ENCODE data around the gene TRPT1. TPM values are rescaled to one million over a fixed set of nuclear protein-coding genes. Genes with fewer than 3 reads are reported as not detected.

TRPT1 gene
- total RNA-seq, 2 experiments from 2014 or later = 33.4 to 37.1 TPM

GRCh38 chr11:64263947-64264317 lies 37.9 kb upstream of the TRPT1 start:
- H3K4me1 Mint-ChIP-seq = peaks cover 27% of the 10 kb centered on the region

DNA sequence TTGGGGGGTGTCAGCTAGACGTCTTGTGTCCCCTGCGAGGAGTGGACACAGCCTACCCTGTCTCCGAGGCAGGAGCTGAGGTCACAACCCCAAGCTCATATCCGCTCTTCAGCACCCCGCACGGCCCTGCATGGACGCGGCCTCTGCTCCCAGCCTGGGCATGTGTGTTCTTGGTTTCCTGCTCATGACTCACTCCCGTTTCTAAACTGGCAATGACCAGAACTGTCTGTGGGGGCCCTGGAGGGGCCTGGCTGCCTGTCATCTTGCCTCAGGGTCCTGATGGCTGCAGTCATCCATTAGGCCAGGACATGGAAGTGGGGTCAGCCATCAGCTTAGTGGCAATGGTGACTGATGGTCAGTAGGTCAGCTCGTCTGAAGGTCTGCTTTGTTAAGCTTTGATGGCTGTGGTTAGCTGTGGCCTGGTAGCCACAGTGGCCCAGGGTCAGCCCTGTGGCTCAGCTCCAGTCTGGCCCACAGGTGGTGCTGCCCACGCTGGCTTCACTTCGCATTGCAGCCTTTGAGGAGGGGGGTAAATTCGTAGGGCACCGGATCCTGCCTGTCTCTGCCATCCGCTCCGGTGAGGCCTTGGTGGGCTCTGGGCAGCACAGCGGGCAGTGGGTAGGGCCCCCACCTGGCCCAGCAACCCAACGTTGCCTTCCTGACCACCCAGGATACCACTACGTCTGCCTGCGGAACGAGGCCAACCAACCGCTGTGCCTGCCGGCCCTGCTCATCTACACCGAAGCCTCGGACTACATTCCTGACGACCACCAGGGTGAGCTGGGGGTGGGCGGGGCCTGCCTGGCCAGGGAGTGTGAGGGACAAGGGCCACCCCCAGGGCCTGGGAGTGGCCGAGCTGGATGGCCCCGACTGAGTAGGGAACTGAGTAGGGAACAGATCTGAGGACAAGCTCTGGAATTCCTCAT lies 37.3 kb upstream of the TRPT1 start:
- Mint-ChIP-seq H3K36me3 (peaks cover 12% of the 10 kb centered on the region), H3K9me3 (ENCODE audit: low read depth) (no peaks in the 10 kb centered on the region)

More at GRCh38 chr11:64263947-64264317, 37.9 kb upstream of the TRPT1 start:
- Mint-ChIP-seq H3K27ac (no peak overlapping the region), H3K4me3 (no peak overlapping the region), H3K9me3 (ENCODE audit: low read depth) (no peaks in the 10 kb centered on the region), H3K36me3 (peaks cover 14% of the 10 kb centered on the region), H3K27me3 (no peaks in the 10 kb centered on the region)
- CTCF ChIA-PET = interaction anchor here (2.1 to 3.6 kb wide), 2 partner anchors 12 to 37 kb away, joined by 9 to 28 read pairs; partner anchors contain the start of genes CATSPERZ and PLCB3
- ATAC-seq = no peak
- no peak for DNase-seq

GRCh38 chr11:64262271-64263002 lies 36.5 kb upstream of the TRPT1 start:
- Mint-ChIP-seq H3K36me3 (peaks cover 14% of the 10 kb centered on the region), H3K27me3 (no peaks in the 10 kb centered on the region), H3K4me3 (no peak overlapping the region), H3K9me3 (ENCODE audit: low read depth) (no peaks in the 10 kb centered on the region), H3K27ac (no peak overlapping the region), H3K4me1 (peaks cover 13% of the 10 kb centered on the region)
- DNase-seq = no peak
- CTCF ChIA-PET = interaction anchor here (0.7 to 3.6 kb wide), 3 partner anchors 11 to 18 kb away, joined by 3 to 28 read pairs (median 3); partner anchors contain the start of gene PLCB3
- no peak for ATAC-seq

More for the DNA sequence above, 37.3 kb upstream of the TRPT1 start:
- peaks cover 21% of the 10 kb centered on the region for H3K4me1 Mint-ChIP-seq
- no peak overlapping the region for H3K27ac Mint-ChIP-seq
- ATAC-seq (no peak), DNase-seq (no peak)
- CTCF ChIA-PET = interaction anchor here (2.1 to 3.6 kb wide), 2 partner anchors 12 to 38 kb away, joined by 9 to 28 read pairs; partner anchors contain the start of genes CATSPERZ and PLCB3
- H3K4me3 Mint-ChIP-seq = no peak overlapping the region
- H3K27me3 Mint-ChIP-seq = no peaks in the 10 kb centered on the region

DNA sequence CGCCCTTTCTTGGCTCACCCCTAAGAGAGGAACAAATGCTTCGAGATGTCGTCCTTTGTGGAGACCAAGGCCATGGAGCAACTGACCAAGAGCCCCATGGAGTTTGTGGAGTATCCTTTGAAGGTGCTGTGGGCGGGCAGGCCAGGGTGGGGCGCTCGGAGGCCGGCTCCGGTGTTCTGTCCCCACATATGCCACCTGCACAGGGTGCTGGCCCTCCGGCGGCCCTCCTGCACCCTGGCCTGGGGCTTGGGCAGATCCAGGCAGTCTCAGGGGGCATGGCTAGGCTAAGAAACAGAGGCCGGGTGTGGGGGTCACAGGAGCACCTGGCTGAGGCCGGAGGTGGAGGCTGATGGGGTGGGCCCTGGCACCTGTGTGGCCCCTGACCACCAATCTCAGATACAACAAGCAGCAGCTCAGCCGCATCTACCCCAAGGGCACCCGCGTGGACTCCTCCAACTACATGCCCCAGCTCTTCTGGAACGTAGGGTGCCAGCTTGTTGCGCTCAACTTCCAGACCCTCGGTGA lies 35.6 kb upstream of the TRPT1 start:
- no peak for DNase-seq
- H3K27me3 Mint-ChIP-seq = no peaks in the 10 kb centered on the region
- CTCF ChIA-PET = interaction anchor here (0.7 to 2.3 kb wide), 3 partner anchors 11 to 17 kb away, joined by 3 to 7 read pairs (median 3); partner anchors contain the start of gene PLCB3

GRCh38 chr11:64260147-64260708 lies 34.2 kb upstream of the TRPT1 start:
- Mint-ChIP-seq H3K27me3 (no peaks in the 10 kb centered on the region), H3K27ac (peak overlapping the region; percentile 13), H3K4me1 (peaks cover 11% of the 10 kb centered on the region), H3K9me3 (ENCODE audit: low read depth) (no peaks in the 10 kb centered on the region), H3K36me3 (peaks cover 16% of the 10 kb centered on the region), H3K4me3 (no peak overlapping the region)
- DNase-seq (no peak), ATAC-seq (peak; percentile 18)
- CTCF ChIA-PET = interaction anchor here (1.3 to 2.3 kb wide), 2 partner anchors 8 to 10 kb away, joined by 4 to 7 read pairs; no protein-coding TSS in a partner anchor

More for the DNA sequence above, 35.6 kb upstream of the TRPT1 start:
- peaks cover 11% of the 10 kb centered on the region for H3K4me1 Mint-ChIP-seq
- no peak overlapping the region for H3K27ac Mint-ChIP-seq
- H3K36me3 Mint-ChIP-seq = peaks cover 14% of the 10 kb centered on the region
- H3K4me3 Mint-ChIP-seq = no peak overlapping the region
- ATAC-seq = no peak
- H3K9me3 Mint-ChIP-seq (ENCODE audit: low read depth) = no peaks in the 10 kb centered on the region

- H3K27ac Mint-ChIP-seq = peak overlapping the region; percentile 49
- DNase-seq = no peak
- no peaks in the 10 kb centered on the region for H3K27me3 Mint-ChIP-seq
- no peak overlapping the region for H3K4me3 Mint-ChIP-seq
- peaks cover 11% of the 10 kb centered on the region for H3K4me1 Mint-ChIP-seq
- CTCF ChIA-PET = interaction anchor here (1.2 to 2.3 kb wide), 3 partner anchors 8 to 52 kb away, joined by 3 to 7 read pairs (median 4); no protein-coding TSS in a partner anchor
- peaks cover 17% of the 10 kb centered on the region for H3K36me3 Mint-ChIP-seq
- no peak for ATAC-seq
- no peaks in the 10 kb centered on the region for H3K9me3 Mint-ChIP-seq (ENCODE audit: low read depth)
These were observed 33.6 kb upstream of the TRPT1 start for GRCh38 chr11:64259533-64260067.

- Mint-ChIP-seq H3K27me3 (no peaks in the 10 kb centered on the region), H3K27ac (no peak overlapping the region), H3K4me1 (peaks cover 13% of the 10 kb centered on the region), H3K36me3 (peaks cover 17% of the 10 kb centered on the region), H3K9me3 (ENCODE audit: low read depth) (no peaks in the 10 kb centered on the region), H3K4me3 (no peak overlapping the region)
- DNase-seq (no peak), ATAC-seq (no peak)
- CTCF ChIA-PET = interaction anchor here (1.1 to 1.7 kb wide), 4 partner anchors 9 to 69 kb away, joined by 3 to 6 read pairs (median 3); no protein-coding TSS in a partner anchor
These were observed 33.1 kb upstream of the TRPT1 start for GRCh38 chr11:64258946-64259532.

DNA sequence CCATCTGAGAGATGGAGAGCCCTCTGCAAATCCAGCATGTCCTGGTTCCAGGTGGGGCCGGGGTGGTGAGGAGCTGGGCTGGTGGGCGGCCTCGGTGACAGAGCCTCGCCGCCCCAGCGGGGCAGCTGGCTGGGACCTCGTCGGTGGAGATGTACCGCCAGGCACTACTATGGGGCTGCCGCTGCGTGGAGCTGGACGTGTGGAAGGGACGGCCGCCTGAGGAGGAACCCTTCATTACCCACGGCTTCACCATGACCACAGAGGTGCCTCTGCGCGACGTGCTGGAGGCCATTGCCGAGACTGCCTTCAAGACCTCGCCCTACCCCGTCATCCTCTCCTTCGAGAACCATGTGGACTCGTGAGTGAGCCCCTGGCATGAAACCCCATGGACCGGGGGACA lies 32.4 kb upstream of the TRPT1 start:
- H3K9me3 Mint-ChIP-seq (ENCODE audit: low read depth) = no peaks in the 10 kb centered on the region
- H3K27me3 Mint-ChIP-seq = no peaks in the 10 kb centered on the region
- peaks cover 17% of the 10 kb centered on the region for H3K36me3 Mint-ChIP-seq
- no peak overlapping the region for H3K27ac Mint-ChIP-seq
- H3K4me3 Mint-ChIP-seq = no peak overlapping the region
- peaks cover 19% of the 10 kb centered on the region for H3K4me1 Mint-ChIP-seq
- DNase-seq (no peak), ATAC-seq (no peak)
- CTCF ChIA-PET = interaction anchor here (1.0 to 1.7 kb wide), 5 partner anchors 8 to 69 kb away, joined by 3 to 6 read pairs (median 3); partner anchors contain the start of gene FKBP2

DNA sequence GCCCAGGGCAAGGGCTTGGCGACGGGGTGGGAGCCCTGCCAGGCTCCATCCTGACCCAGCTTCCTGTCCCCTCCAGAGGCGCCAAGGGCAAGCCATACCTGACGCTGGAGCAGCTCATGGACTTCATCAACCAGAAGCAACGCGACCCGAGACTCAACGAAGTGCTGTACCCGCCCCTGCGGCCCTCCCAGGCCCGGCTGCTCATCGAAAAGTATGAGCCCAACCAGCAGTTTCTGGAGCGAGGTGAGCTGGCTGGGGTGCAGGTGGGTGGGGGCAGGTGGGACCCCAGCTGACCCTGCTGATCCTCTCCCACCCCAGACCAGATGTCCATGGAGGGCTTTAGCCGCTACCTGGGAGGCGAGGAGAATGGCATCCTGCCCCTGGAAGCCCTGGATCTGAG lies 30.3 kb upstream of the TRPT1 start:
- Mint-ChIP-seq H3K36me3 (peaks cover 9% of the 10 kb centered on the region), H3K9me3 (ENCODE audit: low read depth) (no peaks in the 10 kb centered on the region), H3K4me1 (peaks cover 25% of the 10 kb centered on the region), H3K4me3 (no peak overlapping the region), H3K27ac (no peak overlapping the region), H3K27me3 (no peaks in the 10 kb centered on the region)
- DNase-seq = no peak
- ATAC-seq = no peak
- CTCF ChIA-PET = interaction anchor here (1.0 to 1.5 kb wide), 3 partner anchors 12 to 52 kb away, joined by 3 to 5 read pairs (median 5); no protein-coding TSS in a partner anchor

- H3K27ac Mint-ChIP-seq = no peak overlapping the region
- DNase-seq = no peak
- CTCF ChIA-PET = interaction anchor here (1.0 to 1.6 kb wide), 4 partner anchors 11 to 51 kb away, joined by 3 to 7 read pairs (median 5); no protein-coding TSS in a partner anchor
- H3K4me1 Mint-ChIP-seq = peaks cover 27% of the 10 kb centered on the region
- no peak for ATAC-seq
- no peaks in the 10 kb centered on the region for H3K27me3 Mint-ChIP-seq
- H3K4me3 Mint-ChIP-seq = no peak overlapping the region
- no peaks in the 10 kb centered on the region for H3K9me3 Mint-ChIP-seq (ENCODE audit: low read depth)
- H3K36me3 Mint-ChIP-seq = peaks cover 9% of the 10 kb centered on the region
These were observed 29.4 kb upstream of the TRPT1 start for GRCh38 chr11:64255135-64256128.

DNA sequence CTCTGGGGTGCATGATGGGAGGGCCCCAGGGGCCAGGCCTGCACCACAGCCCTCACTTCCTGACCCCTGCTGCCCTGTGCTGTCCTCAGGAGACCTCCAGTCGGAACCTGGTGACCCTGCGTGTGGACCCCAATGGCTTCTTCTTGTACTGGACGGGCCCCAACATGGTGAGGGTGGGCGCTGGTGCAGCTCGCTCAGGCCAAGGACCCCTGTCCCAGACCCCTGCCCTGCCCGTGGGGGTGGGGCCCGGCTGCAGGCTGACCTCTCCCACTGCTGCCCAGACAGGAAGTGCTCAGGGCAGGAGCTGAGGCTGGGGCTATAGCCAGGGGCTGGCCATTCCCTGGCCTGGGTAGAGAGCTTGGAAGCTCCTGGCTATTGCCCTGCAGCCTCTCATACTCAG lies 28.3 kb upstream of the TRPT1 start:
- Mint-ChIP-seq H3K36me3 (peaks cover 5% of the 10 kb centered on the region), H3K9me3 (ENCODE audit: low read depth) (no peaks in the 10 kb centered on the region), H3K4me3 (no peak overlapping the region), H3K4me1 (peaks cover 24% of the 10 kb centered on the region), H3K27me3 (no peaks in the 10 kb centered on the region), H3K27ac (no peak overlapping the region)
- no peak for ATAC-seq
- CTCF ChIA-PET = interaction anchor here (0.9 to 1.9 kb wide), 4 partner anchors 12 to 50 kb away, joined by 4 to 7 read pairs (median 5); partner anchors contain the start of gene BAD
- DNase-seq = no peak
